H4 (cell line): Measurements from ENCODE around the gene NFXL1. TPM values are rescaled to one million over a fixed set of nuclear protein-coding genes. Genes with fewer than 3 reads are reported as not detected.

Source experiments
- DNase-seq: peaks from one replicate; pipeline ENCODE4 v3.0.0-alpha.2; 2015; ENCODE audit warnings: low spot score
- total RNA-seq: library from RNA; depleted of rRNA; stranded (reverse); fragments of >200 nt; shearing (Covaris generic); gene quantifications from 2 replicates; pipeline ENCODE4 v1.2.3, GENCODE V29; 2014

Gene NFXL1
- total RNA-seq, 1 experiment from 2014 or later = 5.7 TPM

- no peak for DNase-seq
Measured at GRCh38 chr4:47891928-47892327, 22.5 kb downstream of the NFXL1 start.

GRCh38 chr4:47882228-47882627 lies 32.2 kb downstream of the NFXL1 start:
- no peak for DNase-seq

DNA sequence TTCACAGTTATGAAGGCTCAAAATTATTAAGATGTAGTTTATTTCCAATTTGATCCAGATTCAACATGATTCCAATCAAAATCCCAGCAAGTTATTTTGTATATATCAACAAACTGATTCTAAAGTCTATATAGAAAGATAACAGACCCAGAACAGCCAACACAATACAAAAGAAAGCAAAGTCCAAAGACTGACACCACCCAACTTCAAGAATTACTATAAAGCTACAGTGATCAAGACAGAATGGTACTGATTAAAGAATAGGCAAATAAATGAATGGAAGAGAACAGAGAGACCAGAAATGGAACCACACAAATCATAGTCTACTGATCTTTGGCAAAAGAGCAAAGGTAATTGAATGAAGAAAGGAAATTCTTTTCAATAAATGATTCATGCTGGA lies 34.9 kb downstream of the NFXL1 start:
- no peak for DNase-seq

DNA sequence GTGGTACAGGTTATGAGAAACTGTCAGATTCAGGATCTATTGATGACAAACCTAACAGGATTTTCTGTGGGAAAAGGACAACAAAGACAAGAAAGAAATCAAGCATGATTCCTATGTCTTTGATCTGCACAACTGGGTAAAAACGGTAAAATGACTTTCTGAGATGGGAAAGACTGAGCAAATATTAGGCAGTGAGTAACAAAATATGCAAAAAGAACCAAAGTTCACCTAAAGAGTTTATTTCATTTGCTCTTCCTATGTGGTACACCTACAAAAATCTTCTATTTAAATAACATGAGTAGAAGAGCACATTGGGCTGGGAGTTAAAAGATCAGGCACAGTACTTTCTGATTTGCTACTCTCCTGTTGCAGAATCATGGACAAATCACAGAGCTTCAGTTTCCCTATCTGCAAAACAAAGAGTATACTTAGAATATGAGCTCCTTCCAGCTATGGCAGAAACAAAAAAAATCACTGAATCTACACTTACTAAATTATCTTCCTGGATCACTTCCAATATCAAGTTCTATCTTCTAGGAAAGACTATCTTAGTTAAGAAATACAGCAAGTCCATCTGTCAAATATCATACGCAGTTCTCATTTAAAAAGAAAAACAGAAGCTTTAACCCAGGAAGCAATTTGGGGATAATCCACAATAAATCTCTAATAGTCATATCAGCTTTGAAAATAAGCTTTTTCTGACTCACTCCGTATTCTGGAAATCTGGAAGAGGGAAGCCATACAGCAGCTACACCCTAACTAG lies 37.4 kb downstream of the NFXL1 start:
- no peak for DNase-seq

DNA sequence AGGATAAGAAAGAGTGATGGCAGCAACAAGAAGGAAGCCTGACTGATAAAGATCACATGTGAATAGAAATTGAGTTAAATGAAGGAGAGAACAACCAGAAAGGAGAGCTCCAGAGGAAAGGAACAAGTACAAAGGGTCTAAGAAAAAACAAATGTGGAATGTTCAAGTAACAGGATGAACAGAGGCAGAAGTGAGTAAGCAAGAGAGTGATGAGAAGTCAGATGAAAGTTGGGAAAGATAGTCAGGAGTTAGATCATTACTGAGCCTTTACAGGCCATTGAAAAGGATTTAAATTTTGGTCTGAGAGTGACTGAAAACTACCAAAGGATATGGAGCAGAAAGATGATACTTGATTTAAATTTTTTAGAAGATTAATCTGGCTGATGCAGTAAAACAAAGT lies 38.1 kb downstream of the NFXL1 start:
- DNase-seq = no peak

DNA sequence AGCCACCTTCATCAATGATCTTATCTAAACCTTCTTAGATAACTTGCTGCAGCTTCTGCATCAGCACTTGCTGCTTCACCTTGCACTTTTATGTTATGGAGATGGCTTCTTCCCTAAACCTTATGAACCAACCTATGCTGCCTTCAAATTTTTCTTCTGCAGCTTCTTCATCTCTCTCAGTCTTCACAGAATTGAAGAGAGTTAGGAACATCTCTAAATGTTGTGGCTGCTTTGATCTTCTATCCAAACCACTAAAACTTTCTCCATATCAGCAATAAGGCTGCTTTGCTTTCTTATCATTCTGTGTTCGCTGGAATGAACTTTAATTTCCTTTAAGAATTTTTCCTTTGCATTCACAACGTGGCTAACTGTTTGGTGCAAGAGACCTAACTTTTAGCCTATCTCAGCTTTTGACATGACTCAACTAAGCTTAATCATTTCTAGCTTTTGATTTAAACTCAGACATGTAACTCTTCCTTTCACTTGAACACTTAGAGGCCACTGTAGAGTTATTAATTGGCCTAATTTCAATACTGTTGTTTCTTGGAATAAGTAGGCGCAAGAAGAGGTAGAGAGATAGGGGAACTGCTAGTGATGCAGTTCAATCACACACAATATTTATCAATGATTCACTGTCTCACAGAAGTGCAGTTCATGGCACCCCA lies 40.4 kb downstream of the NFXL1 start:
- no peak for DNase-seq

GRCh38 chr4:47863486-47863885 lies 50.9 kb downstream of the NFXL1 start:
- DNase-seq = no peak

DNA sequence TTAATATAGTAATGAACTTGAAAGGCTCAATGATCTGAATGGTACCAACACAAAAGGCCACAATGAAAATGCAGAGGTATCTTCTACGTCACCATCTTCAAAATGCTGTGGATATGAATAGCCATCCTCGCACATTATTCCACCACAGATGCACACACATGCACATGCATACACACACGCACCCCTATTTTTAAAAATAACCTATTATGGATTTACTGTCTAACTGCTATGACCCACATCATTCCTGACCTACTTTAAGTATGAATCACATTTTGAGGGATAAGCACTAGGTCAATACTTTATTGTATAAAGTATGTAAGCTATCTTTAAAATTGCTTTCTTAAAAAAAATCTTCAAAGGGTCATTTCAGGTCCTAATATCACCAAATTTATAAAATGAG lies 52.1 kb downstream of the NFXL1 start:
- DNase-seq = no peak

DNA sequence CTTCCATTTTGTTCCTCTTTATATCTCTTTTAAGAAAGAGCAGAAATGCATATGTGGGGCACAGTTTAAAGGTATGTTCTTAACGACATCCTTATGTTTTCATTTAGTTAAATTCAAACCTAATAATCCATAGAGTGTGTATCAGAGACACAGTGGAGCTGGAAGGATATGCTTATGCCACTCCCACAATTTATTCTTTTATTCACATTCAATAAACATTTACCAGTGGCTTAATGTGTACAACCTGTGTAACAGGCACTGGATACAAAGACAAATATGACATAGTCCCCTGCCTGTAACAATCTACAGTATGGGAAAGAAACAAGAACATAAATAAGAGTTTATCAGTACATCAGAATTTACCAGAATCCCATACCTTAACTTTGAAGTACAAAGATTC lies 54.1 kb downstream of the NFXL1 start:
- no peak for DNase-seq

DNA sequence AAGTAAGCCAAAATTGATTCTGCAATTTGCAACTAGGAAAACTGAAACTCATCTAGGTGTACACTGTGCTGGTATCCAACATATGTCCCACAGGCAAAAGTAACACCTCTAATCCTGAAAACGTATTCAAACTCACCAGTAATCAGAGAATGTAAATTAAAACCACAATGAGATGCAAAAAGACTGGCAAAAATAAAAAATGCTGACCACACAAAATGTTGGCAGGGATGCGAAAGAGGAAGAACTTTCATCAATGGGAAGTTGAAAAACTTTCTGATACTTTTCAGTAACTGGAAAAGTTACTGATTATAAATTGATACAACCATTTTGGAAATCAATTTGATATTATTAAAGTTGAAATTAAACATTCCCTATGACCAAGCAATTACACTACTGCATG lies 56.4 kb downstream of the NFXL1 start:
- no peak for DNase-seq

GRCh38 chr4:47856713-47857112 lies 57.7 kb downstream of the NFXL1 start:
- no peak for DNase-seq

GRCh38 chr4:47855350-47855749 lies 59.0 kb downstream of the NFXL1 start:
- no peak for DNase-seq

GRCh38 chr4:47852136-47852535 lies 62.2 kb downstream of the NFXL1 start:
- no peak for DNase-seq

DNA sequence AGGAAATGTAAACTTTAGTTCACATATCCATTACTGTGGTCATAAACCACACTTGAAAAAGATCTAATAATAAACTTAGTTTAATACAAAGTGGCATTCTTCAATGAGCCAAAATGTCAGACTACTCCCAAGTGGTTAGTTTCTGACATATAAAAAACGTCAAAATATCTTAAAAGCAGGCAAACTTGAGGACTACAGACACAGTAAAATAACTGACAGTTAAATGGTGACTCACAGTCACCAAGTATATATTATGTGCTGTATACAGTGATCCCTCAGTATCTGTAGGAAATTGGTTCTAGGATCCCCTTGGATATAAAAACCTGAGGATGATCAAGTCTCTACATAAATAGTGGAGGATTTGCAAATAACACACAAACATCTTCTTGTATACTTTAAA lies 64.9 kb downstream of the NFXL1 start:
- DNase-seq = no peak

- DNase-seq = no peak
Measured at GRCh38 chr4:47848041-47848440, 66.3 kb downstream of the NFXL1 start.

- no peak for DNase-seq
Measured at GRCh38 chr4:47842985-47843384, 71.4 kb downstream of the NFXL1 start.

DNA sequence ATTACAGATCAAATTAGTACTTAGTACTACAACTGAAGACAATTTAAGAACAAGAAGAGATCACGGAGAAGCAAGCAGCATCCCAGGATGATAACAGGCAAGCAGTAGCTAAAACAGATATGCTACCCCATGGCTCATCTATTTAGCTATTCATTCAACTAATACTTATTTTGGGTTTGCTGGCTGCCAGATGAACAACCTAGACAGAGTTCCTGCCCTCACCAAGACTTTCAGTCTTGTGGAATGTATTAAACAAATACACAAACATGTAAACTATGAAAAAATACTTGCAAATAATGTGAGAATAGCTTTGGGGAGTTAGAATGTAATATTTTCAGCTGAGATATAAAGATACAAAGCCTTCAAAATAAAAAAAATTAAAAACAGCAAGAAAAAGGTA lies 74.1 kb downstream of the NFXL1 start:
- no peak for DNase-seq

- no peak for DNase-seq
Measured at GRCh38 chr4:47839259-47839658, 75.1 kb downstream of the NFXL1 start.

- DNase-seq = no peak
Measured at GRCh38 chr4:47838445-47838844, 75.9 kb downstream of the NFXL1 start.

DNA sequence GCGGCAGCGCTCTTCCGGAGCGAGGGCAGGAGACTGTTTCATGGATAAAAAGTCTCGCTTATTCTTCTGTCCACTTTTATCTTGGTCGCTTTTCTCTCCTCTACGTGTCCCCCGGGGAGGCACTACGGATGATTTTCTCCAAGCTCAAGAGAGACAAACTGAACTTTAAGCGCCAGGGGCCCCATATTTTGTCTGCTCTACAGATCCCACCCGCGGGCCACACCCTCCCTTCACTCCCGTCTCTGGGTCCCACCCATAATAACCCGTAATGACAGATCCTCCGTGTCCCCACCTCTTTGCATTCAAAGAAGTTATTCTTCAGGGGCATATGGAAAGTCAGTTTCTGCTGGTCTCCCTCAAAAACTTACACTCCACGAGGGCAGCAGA lies 76.5 kb downstream of the NFXL1 start, which contains the start of gene CORIN:
Gene CORIN, minus strand, starts transcription at position 160 of the 387 bp plus-strand sequence. Its CDS starts 118 bp downstream, at position 42.
- DNase-seq = no peak

- DNase-seq = no peak
Measured at GRCh38 chr4:47837094-47837907, 77.1 kb downstream of the NFXL1 start.

GRCh38 chr4:47836641-47837093 lies 77.7 kb downstream of the NFXL1 start:
- DNase-seq = peak; percentile 79

DNA sequence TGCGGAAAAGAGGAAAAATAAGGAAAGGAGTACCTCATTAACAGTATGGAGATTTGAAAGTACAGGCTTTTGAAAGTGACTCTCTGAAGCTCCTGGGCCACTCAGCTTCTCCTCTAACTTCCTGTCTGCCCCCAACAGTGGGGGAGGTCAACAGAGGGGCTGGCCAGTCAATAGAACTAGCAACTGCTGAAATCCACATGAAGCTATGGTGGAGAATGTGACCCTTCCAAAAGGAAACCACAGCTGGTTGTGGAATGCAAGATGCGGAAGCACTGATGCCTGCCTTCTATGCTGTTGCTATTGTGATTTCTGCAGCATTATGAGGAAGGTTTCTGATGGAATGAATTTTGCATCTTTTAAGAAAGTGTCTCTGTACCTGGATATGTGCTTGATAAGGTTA lies 78.9 kb downstream of the NFXL1 start:
- DNase-seq = no peak
